Urinary bladder (tissue), 4 donors: ENCODE measurements around the gene TBC1D9B. TPM values are rescaled to one million over a fixed set of nuclear protein-coding genes. Genes with fewer than 3 reads are reported as not detected.
"Not testable (repeated sequence)": the region's sequence is repeated elsewhere in the genome, so short reads cannot be mapped to it uniquely, and the experiment has no call there.

Experiments
- DNase-seq: peaks from one replicate; pipeline ENCODE4 v3.0.0-alpha.2; 2015; ENCODE audit errors: extremely low spot score
- H3K27ac ChIP-seq: one replicate; pipeline ENCODE4 v1.5.1; 2013; ENCODE audit warnings: low read depth, mild to moderate bottlenecking, moderate library complexity
- H3K36me3 ChIP-seq: one replicate; pipeline ENCODE4 v1.6.1; 2013; ENCODE audit warnings: mild to moderate bottlenecking, moderate library complexity; ENCODE audit not compliant: insufficient read depth
- H3K4me1 ChIP-seq: one replicate; pipeline ENCODE4 v1.6.1; 2013; ENCODE audit warnings: mild to moderate bottlenecking, moderate library complexity; ENCODE audit not compliant: insufficient read depth
- H3K4me3 ChIP-seq: one replicate; pipeline ENCODE4 v1.5.1; 2013; ENCODE audit warnings: low read depth, low read length
- WGBS: extraction: QIAGEN DNeasy Blood & Tissue Kit; methylation state at CpG from one replicate; pipeline ENCODE4 v1.1.7; 2013; 5-methylcytosine and 5-hydroxymethylcytosine counted together
- polyA plus RNA-seq: library from polyadenylated mRNA; stranded (reverse); fragments of 200-250 nt; gene quantifications from one replicate; pipeline ENCODE4 v1.2.3, GENCODE V29; 2013
- total RNA-seq: library from RNA; depleted of rRNA; stranded (reverse); fragments of >200 nt; gene quantifications from one replicate; pipeline ENCODE4 v1.2.3, GENCODE V29; 2014
- donor health status: healthy with polysubstance abuse.
- donor health status: healthy.

The TBC1D9B gene
- total and polyA plus RNA-seq, 2 donors: 46.4 to 74.1 TPM

- no peak overlapping the region for H3K27ac ChIP-seq
- no peak overlapping the region for H3K4me3 ChIP-seq
- 93% methylated on average over 3 of the region's 3 CpGs for WGBS
- DNase-seq: no peak
- H3K36me3 ChIP-seq: no peaks in the 10 kb centered on the region
- no peaks in the 10 kb centered on the region for H3K4me1 ChIP-seq
These were observed 33.6 kb downstream of the TBC1D9B start for GRCh38 chr5:179874136-179874535.

DNA sequence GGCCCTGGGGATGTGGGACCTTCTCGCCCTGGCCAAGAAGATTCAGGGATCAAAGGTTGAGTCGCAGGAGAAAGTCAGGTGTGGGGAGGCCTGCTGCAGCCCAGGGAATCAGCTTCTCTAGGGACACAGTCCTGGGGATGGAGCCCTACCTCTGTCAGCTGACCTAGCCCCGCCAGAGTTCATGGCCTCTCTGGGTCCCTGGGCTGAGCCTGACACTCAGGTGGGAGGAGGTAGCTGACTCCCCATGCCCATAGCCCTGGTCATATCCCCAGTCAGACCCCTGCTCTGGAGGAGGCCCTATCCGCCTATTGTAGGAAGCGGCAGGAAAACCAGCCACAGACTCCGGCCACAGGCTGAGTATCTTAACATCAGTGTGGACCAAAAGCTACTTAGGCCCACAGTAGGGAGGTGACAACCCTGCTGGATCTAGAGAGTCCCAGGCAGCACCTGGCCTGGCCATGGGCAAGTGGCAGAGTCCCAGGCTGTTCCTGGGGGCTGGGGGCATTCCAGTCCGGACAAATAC lies 34.0 kb downstream of the TBC1D9B start:
- no peak overlapping the region for H3K27ac ChIP-seq
- H3K4me1 ChIP-seq: no peaks in the 10 kb centered on the region
- WGBS: 96% methylated on average over 7 of the region's 7 CpGs
- no peak for DNase-seq
- H3K36me3 ChIP-seq: no peaks in the 10 kb centered on the region
- H3K4me3 ChIP-seq: no peak overlapping the region

DNA sequence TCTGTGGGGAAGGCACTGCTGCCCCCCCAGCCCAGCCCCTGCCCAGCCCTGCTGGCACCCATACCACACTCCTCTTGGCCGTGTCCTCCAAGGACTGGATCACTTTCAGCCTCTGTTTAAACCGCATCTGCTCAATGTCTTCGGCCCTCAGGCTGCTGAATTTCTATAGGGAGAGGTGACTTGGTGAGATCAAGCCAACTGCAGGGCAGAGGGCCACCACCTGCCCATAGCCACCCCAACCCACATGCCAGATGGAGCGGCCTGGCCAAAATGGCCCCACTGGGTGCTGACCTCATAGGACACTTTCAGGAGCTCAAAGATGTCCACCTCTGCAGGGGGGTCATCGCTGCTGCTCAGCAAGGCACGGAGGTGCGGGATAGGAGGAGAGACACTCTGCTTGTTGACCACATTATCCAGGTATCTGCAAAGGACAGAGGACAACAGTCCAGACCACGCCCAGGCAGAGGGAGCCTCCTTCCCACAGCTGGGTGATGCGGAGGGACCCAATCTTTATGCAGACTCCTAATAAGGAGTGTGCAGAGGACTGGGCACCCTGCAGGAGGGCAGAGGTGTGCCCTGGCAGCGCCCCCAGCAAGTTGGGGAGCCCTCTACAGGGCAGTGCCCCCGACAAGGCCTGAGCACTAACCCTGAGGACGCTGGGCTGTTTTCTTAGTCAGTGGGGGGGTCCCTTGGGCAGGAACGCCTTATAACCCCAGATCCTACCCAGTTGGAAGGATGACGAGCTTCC lies 34.7 kb downstream of the TBC1D9B start:
- Histone ChIP-seq H3K4me3 (no peak overlapping the region), H3K36me3 (no peaks in the 10 kb centered on the region), H3K4me1 (no peaks in the 10 kb centered on the region), H3K27ac (no peak overlapping the region)
- DNase-seq: no peak
- WGBS: 90% methylated on average over 14 of the region's 14 CpGs

- H3K36me3 ChIP-seq: no peaks in the 10 kb centered on the region
- no peak overlapping the region for H3K4me3 ChIP-seq
- no peak overlapping the region for H3K27ac ChIP-seq
- no peaks in the 10 kb centered on the region for H3K4me1 ChIP-seq
- no peak for DNase-seq
- WGBS: 82% methylated on average over 15 of the region's 18 CpGs
These were observed 35.5 kb downstream of the TBC1D9B start for GRCh38 chr5:179872055-179872827.

- not testable (repeated sequence) for H3K36me3 ChIP-seq, H3K4me1 ChIP-seq, DNase-seq, H3K27ac ChIP-seq, H3K4me3 ChIP-seq
- WGBS: 75% methylated on average over 14 of the region's 14 CpGs
These were observed 36.2 kb downstream of the TBC1D9B start for GRCh38 chr5:179871533-179871932.

- no peak overlapping the region for H3K27ac ChIP-seq
- H3K4me1 ChIP-seq: no peaks in the 10 kb centered on the region
- no peak overlapping the region for H3K4me3 ChIP-seq
- no peak for DNase-seq
- WGBS: 91% methylated on average over 3 of the region's 3 CpGs
- no peaks in the 10 kb centered on the region for H3K36me3 ChIP-seq
These were observed 36.7 kb downstream of the TBC1D9B start for GRCh38 chr5:179870952-179871351.

- no peak for DNase-seq
- Histone ChIP-seq H3K4me1 (no peaks in the 10 kb centered on the region), H3K36me3 (peaks cover 2% of the 10 kb centered on the region), H3K4me3 (no peak overlapping the region), H3K27ac (no peak overlapping the region)
- 76% methylated on average over 17 of the region's 17 CpGs for WGBS
These were observed 37.2 kb downstream of the TBC1D9B start for GRCh38 chr5:179870403-179870903.

- H3K36me3 ChIP-seq: peaks cover 2% of the 10 kb centered on the region
- 87% methylated on average over 16 of the region's 16 CpGs for WGBS
- H3K4me1 ChIP-seq: no peaks in the 10 kb centered on the region
- H3K27ac ChIP-seq: no peak overlapping the region
- no peak overlapping the region for H3K4me3 ChIP-seq
- DNase-seq: no peak
These were observed 37.9 kb downstream of the TBC1D9B start for GRCh38 chr5:179869641-179870402.

DNA sequence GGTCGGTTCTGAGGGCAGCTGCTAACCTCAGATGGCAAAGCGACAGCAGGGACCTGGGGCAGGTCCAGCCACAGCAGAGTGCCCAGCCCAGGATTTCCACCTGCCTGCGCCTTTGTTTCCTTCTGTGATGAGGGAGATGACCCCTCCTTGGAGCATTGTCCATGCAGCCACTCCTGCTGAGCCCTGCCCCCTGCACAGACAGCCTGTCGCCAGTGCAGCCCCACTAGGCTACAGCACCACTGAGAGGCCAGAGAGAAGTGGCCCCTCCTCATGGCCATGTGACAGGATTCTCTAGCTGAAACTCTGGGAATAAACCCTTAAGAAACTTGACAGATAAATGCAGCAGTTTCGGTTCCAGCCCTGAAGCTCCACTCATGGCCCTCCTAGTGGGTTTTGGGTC lies 38.6 kb downstream of the TBC1D9B start:
- Histone ChIP-seq H3K4me3 (no peak overlapping the region), H3K27ac (no peak overlapping the region), H3K4me1 (no peaks in the 10 kb centered on the region), H3K36me3 (peaks cover 2% of the 10 kb centered on the region)
- 87% methylated on average over 5 of the region's 5 CpGs for WGBS
- no peak for DNase-seq

- Histone ChIP-seq H3K4me3 (no peak overlapping the region), H3K27ac (no peak overlapping the region), H3K36me3 (peaks cover 2% of the 10 kb centered on the region), H3K4me1 (no peaks in the 10 kb centered on the region)
- no peak for DNase-seq
- 94% methylated on average over 14 of the region's 14 CpGs for WGBS
These were observed 39.2 kb downstream of the TBC1D9B start for GRCh38 chr5:179868541-179868940.

DNA sequence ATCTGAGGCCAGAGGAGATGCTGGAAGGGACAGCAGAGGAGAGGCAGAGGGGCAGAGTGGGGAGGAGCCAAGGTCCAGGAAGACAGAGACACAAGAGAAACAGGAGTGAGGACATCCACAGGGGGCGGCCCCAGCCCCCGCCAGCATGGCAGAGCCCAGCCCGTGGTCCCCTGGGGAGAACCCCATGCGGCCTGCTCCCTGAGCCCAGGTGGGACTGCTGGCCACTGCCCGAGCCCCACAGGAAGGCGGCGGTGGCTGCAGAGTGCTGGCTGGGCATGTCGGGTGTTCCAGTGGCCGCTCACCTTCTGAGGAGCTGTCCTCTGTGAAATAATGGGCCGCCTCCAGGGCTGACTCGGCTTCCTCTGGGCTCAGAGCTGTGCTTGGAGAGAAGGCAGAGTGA lies 40.2 kb downstream of the TBC1D9B start:
- DNase-seq: no peak
- H3K4me1 ChIP-seq: no peaks in the 10 kb centered on the region
- 88% methylated on average over 11 of the region's 11 CpGs for WGBS
- H3K27ac ChIP-seq: no peak overlapping the region
- H3K36me3 ChIP-seq: peaks cover 2% of the 10 kb centered on the region
- no peak overlapping the region for H3K4me3 ChIP-seq

- no peak overlapping the region for H3K27ac ChIP-seq
- DNase-seq: no peak
- 91% methylated on average over 6 of the region's 6 CpGs for WGBS
- H3K4me1 ChIP-seq: no peaks in the 10 kb centered on the region
- peaks cover 2% of the 10 kb centered on the region for H3K36me3 ChIP-seq
- H3K4me3 ChIP-seq: no peak overlapping the region
These were observed 40.6 kb downstream of the TBC1D9B start for GRCh38 chr5:179867079-179867465.

- no peak overlapping the region for H3K4me3 ChIP-seq
- no peak for DNase-seq
- 83% methylated on average over 21 of the region's 21 CpGs for WGBS
- no peak overlapping the region for H3K27ac ChIP-seq
- H3K36me3 ChIP-seq: peaks cover 2% of the 10 kb centered on the region
- H3K4me1 ChIP-seq: no peaks in the 10 kb centered on the region
These were observed 41.2 kb downstream of the TBC1D9B start for GRCh38 chr5:179866241-179867078.
